ENCODE results near the gene MB21D2. TPM values are rescaled to one million over a fixed set of nuclear protein-coding genes. Genes with fewer than 3 reads are reported as not detected.
"Not testable (repeated sequence)": the region's sequence is repeated elsewhere in the genome, so short reads cannot be mapped to it uniquely, and the experiment has no call there.

Gene MB21D2, protein sequence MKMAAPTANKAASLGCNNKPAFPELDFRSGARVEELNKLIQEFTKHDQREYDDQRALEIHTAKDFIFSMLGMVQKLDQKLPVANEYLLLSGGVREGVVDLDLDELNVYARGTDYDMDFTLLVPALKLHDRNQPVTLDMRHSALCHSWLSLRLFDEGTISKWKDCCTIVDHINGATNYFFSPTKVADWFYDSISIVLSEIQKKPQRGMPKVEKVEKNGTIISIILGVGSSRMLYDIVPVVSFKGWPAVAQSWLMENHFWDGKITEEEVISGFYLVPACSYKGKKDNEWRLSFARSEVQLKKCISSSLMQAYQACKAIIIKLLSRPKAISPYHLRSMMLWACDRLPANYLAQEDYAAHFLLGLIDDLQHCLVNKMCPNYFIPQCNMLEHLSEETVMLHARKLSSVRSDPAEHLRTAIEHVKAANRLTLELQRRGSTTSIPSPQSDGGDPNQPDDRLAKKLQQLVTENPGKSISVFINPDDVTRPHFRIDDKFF
- polyA plus RNA-seq (2013, experiment 1 of 2): 15.0 TPM
- polyA plus RNA-seq (2013, experiment 2 of 2): 13.4 TPM

DNA sequence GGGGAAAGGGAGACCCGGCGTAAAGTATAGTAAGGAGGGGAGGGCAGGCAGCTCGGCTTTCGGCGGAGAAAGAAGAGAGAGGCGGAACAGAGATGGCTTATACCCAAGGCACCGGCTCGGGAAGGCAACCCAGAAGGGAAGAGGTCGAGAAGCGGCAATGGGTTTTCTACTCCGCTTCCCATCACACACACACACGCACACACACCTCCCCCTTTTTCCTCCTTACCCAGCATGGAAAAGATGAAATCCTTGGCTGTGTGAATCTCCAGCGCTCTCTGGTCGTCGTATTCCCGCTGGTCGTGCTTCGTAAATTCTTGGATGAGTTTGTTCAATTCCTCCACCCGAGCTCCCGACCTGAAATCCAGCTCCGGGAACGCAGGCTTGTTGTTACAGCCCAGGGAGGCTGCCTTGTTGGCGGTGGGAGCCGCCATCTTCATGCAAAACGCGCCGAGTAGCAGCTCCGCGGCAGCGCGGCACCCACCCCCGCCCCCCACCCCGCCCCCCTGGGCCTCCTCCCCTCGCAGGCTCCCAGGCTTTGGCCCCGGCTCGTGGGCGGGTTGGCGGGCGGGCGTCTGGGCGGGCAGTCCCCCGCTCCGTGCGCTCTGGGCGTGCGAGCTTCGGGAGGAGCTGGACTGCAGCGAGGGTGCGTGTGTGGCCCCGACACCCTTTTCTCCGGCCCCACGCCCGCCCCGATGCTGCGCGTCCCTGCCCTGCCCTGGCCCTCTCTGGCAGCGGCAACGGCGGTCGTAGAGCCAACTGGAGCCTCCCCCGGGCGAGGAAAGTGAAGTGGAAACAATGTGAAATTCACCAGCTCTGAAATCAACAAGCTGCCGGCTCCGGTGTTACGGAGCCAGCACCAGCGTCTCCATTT is at the start of gene MB21D2:
TSS of gene MB21D2 (minus strand) at position 453 of the 871 bp plus-strand sequence. CDS start at position 437, 16 bp downstream.
- Histone ChIP-seq H3K36me3 (ENCODE audit: insufficient read depth, low read length) (no peaks in the 10 kb centered on the region), H3K27me3 (ENCODE audit: insufficient read depth, low read length) (peaks cover 21% of the 10 kb centered on the region; the same call in 1 of the 2 replicates), H3K4me1 (ENCODE audit: insufficient read depth, low read length) (peaks cover 46% of the 10 kb centered on the region), H3K27ac (ENCODE audit: low read depth, low read length) (peak within 1 kb of the TSS; percentile 92), H3K9ac (ENCODE audit: low read depth, low read length) (peak within 1 kb of the TSS; percentile 93), H3K9me3 (ENCODE audit: insufficient read depth, low read depth, low read length) (no peaks in the 10 kb centered on the region), H3K4me3 (ENCODE audit: low read length) (peak within 1 kb of the TSS; percentile 96)
- WGBS: under 1% methylated on average over 59 of the region's 66 CpGs

DNA sequence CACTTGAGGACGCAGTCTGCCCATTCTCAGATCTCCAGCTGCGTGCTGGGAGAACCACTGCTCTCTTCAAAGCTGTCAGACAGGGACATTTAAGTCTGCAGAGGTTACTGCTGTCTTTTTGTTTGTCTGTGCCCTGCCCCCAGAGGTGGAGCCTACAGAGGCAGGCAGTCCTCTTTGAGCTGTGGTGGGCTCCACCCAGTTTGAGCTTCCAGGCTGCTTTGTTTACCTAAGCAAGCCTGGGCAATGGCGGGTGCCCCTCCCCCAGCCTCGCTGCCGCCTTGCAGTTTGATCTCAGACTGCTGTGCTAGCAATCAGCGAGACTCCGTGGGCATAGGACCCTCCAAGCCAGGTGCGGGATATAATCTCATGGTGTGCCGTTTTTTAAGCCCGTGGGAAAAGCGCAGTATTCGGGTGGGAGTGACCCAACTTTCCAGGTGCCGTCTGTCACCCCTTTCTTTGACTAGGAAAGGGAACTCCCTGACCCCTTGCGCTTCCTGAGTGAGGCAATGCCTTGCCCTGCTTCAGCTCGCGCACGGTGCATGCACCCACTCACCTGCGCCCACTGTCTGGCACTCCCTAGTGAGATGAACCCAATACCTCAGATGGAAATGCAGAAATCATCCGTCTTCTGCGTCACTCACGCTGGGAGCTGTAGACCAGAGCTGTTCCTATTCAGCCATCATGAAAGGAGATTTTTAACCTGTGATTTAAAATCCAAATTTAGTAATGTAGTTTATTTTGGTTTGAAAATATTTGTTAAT is 47.5 kb upstream of the MB21D2 start:
- H3K9me3 ChIP-seq (ENCODE audit: insufficient read depth, low read depth, low read length); H3K36me3 ChIP-seq (ENCODE audit: insufficient read depth, low read length); H3K9ac ChIP-seq (ENCODE audit: low read depth, low read length); H3K4me3 ChIP-seq (ENCODE audit: low read length); H3K27me3 ChIP-seq (ENCODE audit: insufficient read depth, low read length); H3K4me1 ChIP-seq (ENCODE audit: insufficient read depth, low read length); H3K27ac ChIP-seq (ENCODE audit: low read depth, low read length): not testable (repeated sequence)
- 86% methylated on average over 20 of the region's 21 CpGs for WGBS

DNA sequence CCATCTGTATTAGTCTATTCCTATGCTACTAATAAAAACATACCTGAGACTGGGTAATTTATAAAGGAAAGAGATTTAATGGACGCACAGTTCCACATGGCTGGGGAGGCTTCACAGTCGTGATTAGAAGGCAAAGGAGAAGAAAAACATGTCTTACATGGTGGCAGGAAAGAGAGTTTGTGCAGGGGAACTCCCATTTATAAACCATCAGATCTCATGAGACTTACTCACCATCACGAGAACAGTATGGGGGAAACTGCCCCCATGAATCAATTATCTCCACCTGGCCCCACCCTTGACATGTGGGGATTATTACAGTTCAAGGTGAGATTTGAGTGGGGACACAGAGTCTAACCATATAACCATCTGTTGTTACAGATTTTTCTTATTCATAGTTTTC is 42.1 kb upstream of the MB21D2 start:
- no peaks in the 10 kb centered on the region for H3K9me3 ChIP-seq (ENCODE audit: insufficient read depth, low read depth, low read length)
- WGBS: 86% methylated on average over 3 of the region's 3 CpGs
- H3K4me3 ChIP-seq (ENCODE audit: low read length): no peak overlapping the region
- H3K27me3 ChIP-seq (ENCODE audit: insufficient read depth, low read length): no peaks in the 10 kb centered on the region
- H3K27ac ChIP-seq (ENCODE audit: low read depth, low read length): no peak overlapping the region
- no peaks in the 10 kb centered on the region for H3K4me1 ChIP-seq (ENCODE audit: insufficient read depth, low read length)
- no peak overlapping the region for H3K9ac ChIP-seq (ENCODE audit: low read depth, low read length)
- no peaks in the 10 kb centered on the region for H3K36me3 ChIP-seq (ENCODE audit: insufficient read depth, low read length)

DNA sequence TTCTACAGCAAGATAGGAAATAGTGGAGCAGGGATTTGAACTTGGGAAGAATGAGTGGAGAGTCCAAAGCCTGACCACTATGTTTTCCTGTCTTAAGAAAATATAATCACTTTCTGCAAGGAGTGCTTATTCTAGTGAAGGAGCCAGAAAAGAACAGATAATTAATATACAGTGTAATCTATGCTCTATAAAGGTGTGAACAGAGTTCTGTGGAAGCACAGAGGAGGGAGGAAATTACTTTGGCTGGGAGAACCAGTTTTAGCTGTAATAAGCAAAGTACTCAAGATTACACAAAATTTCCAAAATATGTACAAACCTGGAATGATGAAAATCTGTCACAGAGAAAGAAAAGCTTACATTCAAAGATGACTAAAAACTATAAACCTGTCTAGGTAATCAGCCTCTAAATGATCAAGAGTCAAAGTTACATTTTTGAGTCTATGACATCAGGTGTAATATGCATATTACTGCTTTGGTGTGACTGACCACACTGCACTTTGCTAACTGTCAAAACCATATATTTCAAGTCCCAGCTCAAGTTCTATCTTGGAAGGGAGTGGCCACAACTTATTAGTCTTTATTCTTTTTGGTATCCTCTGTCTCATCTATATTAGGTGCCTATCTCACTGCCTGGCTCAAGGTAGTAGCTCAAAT is 40.7 kb upstream of the MB21D2 start:
- no peak overlapping the region for H3K9ac ChIP-seq (ENCODE audit: low read depth, low read length)
- H3K27me3 ChIP-seq (ENCODE audit: insufficient read depth, low read length): no peaks in the 10 kb centered on the region
- no peaks in the 10 kb centered on the region for H3K9me3 ChIP-seq (ENCODE audit: insufficient read depth, low read depth, low read length)
- no peaks in the 10 kb centered on the region for H3K4me1 ChIP-seq (ENCODE audit: insufficient read depth, low read length)
- no peaks in the 10 kb centered on the region for H3K36me3 ChIP-seq (ENCODE audit: insufficient read depth, low read length)
- no peak overlapping the region for H3K4me3 ChIP-seq (ENCODE audit: low read length)
- H3K27ac ChIP-seq (ENCODE audit: low read depth, low read length): no peak overlapping the region

DNA sequence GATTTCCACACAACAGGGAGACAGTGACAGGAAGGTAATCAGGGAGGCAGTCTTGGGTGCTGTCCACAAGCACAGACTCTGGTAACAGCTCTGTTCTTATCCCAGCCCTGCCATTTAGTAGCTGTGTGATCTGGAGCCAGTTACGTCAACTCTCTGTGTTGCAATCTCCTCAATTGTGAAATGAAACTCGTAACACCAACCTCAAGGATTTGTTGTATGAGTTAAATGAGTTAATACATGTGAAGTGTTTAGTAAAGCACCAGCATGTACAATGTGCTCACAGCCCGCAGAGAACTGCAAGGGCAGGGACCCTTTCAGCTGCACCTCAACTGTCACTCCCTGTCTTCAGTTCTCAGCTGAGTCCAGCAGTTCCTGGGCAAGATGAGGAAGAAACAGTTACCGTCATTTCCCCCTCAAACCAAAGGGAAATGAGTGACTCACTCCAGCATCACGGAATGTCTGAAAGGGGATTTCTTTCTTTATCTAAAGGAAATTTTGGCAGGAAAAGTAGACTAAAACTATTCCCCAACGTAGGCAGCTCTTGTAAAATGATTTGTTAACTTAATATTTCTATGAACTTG is 39.9 kb upstream of the MB21D2 start:
- Histone ChIP-seq H3K4me1 (ENCODE audit: insufficient read depth, low read length) (no peaks in the 10 kb centered on the region), H3K9me3 (ENCODE audit: insufficient read depth, low read depth, low read length) (no peaks in the 10 kb centered on the region), H3K9ac (ENCODE audit: low read depth, low read length) (no peak overlapping the region), H3K4me3 (ENCODE audit: low read length) (no peak overlapping the region), H3K27ac (ENCODE audit: low read depth, low read length) (no peak overlapping the region), H3K27me3 (ENCODE audit: insufficient read depth, low read length) (no peaks in the 10 kb centered on the region), H3K36me3 (ENCODE audit: insufficient read depth, low read length) (no peaks in the 10 kb centered on the region)
- 94% methylated on average over 4 of the region's 6 CpGs for WGBS

DNA sequence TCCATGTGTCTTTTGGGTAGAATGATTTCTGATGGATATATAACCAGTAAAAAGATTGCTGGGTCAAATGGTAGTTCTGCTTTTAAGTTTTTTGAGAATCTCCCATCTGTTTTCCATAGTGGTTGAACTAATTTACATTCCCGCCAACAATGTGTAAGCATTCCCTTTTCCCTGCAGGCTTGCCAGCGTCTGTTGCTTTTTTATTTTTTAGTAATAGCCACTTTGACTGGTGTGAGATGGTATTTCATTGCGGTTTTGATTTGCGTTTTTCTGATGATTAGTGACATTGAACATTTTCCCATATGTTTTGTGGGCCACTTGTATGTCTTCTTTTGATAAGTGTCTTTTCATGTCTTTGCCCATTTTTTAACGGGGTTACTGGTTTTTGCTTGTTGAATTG is 36.3 kb upstream of the MB21D2 start:
- no peaks in the 10 kb centered on the region for H3K9me3 ChIP-seq (ENCODE audit: insufficient read depth, low read depth, low read length)
- H3K9ac ChIP-seq (ENCODE audit: low read depth, low read length): no peak overlapping the region
- no peaks in the 10 kb centered on the region for H3K36me3 ChIP-seq (ENCODE audit: insufficient read depth, low read length)
- no peaks in the 10 kb centered on the region for H3K27me3 ChIP-seq (ENCODE audit: insufficient read depth, low read length)
- WGBS: 98% methylated on average over 5 of the region's 5 CpGs
- H3K4me1 ChIP-seq (ENCODE audit: insufficient read depth, low read length): no peaks in the 10 kb centered on the region
- no peak overlapping the region for H3K4me3 ChIP-seq (ENCODE audit: low read length)
- no peak overlapping the region for H3K27ac ChIP-seq (ENCODE audit: low read depth, low read length)

DNA sequence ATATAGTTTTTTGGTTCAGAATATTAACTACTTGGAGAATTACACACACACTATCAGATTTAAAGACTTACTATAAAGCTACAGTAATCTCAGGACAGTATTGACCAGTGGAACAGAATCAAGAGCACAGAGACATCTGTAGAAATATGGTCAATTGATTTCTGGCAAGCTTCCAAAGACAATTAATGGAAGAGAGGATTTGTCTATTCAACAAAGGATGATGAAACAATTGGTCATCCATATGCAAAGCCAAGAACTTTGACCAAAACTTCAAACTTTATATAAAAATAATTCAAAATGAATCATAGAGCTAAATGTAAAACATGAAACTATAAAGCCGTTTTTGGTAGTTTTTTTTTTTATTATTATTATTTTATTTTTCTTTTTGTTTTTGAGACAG is 29.8 kb upstream of the MB21D2 start:
- H3K27me3 ChIP-seq (ENCODE audit: insufficient read depth, low read length): no peaks in the 10 kb centered on the region
- H3K9ac ChIP-seq (ENCODE audit: low read depth, low read length): no peak overlapping the region
- no CpG with 5 or more reads among the region's 1 CpG for WGBS
- no peaks in the 10 kb centered on the region for H3K36me3 ChIP-seq (ENCODE audit: insufficient read depth, low read length)
- H3K4me1 ChIP-seq (ENCODE audit: insufficient read depth, low read length): no peaks in the 10 kb centered on the region
- H3K4me3 ChIP-seq (ENCODE audit: low read length): no peak overlapping the region
- H3K9me3 ChIP-seq (ENCODE audit: insufficient read depth, low read depth, low read length): no peaks in the 10 kb centered on the region
- H3K27ac ChIP-seq (ENCODE audit: low read depth, low read length): no peak overlapping the region

DNA sequence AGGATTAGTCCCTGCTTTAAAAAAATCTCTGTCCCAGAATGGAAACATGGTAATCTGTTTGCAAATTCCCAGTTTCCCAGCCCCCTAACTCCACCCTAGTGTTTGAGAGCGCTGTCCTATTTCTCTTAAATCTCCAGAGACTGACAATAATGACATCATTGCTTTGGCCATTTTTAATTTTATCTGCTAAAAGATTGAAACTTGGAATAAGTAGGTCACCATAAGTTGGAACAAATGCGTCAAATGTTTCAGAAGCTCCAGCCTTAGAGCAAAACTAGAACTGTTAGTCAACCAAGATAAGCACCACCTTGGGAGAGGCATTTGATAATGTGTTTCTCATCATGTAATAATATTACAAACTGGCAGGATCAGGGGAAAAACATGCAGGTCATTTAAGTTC is 25.7 kb upstream of the MB21D2 start:
- Histone ChIP-seq H3K4me1 (ENCODE audit: insufficient read depth, low read length) (no peaks in the 10 kb centered on the region), H3K9ac (ENCODE audit: low read depth, low read length) (no peak overlapping the region), H3K27me3 (ENCODE audit: insufficient read depth, low read length) (no peaks in the 10 kb centered on the region), H3K9me3 (ENCODE audit: insufficient read depth, low read depth, low read length) (no peaks in the 10 kb centered on the region), H3K27ac (ENCODE audit: low read depth, low read length) (no peak overlapping the region), H3K36me3 (ENCODE audit: insufficient read depth, low read length) (no peaks in the 10 kb centered on the region), H3K4me3 (ENCODE audit: low read length) (no peak overlapping the region)
- 91% methylated on average over 2 of the region's 2 CpGs for WGBS

DNA sequence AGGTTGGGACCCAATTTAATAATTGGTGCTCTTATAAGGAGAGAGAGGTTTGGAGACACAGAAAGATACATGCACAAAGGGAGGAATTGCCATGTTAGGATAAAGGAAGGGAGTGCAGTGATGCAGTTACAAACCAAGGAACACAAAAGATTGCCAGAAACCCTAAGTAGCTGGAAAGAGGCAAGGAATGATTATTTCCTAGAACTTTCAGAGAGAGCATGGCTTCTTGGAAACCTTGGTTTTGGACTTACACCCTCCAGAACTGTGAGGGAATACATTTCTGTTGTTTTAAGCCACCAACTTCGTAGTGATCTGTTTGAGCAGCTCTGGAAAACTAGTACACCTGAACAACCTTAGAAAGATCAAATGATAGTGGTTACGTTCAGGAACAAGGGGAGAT is 25.0 kb upstream of the MB21D2 start:
- no peaks in the 10 kb centered on the region for H3K27me3 ChIP-seq (ENCODE audit: insufficient read depth, low read length)
- no peaks in the 10 kb centered on the region for H3K9me3 ChIP-seq (ENCODE audit: insufficient read depth, low read depth, low read length)
- no peaks in the 10 kb centered on the region for H3K36me3 ChIP-seq (ENCODE audit: insufficient read depth, low read length)
- no peak overlapping the region for H3K27ac ChIP-seq (ENCODE audit: low read depth, low read length)
- H3K4me1 ChIP-seq (ENCODE audit: insufficient read depth, low read length): no peaks in the 10 kb centered on the region
- H3K9ac ChIP-seq (ENCODE audit: low read depth, low read length): no peak overlapping the region
- 83% methylated on average over 2 of the region's 2 CpGs for WGBS
- H3K4me3 ChIP-seq (ENCODE audit: low read length): no peak overlapping the region

DNA sequence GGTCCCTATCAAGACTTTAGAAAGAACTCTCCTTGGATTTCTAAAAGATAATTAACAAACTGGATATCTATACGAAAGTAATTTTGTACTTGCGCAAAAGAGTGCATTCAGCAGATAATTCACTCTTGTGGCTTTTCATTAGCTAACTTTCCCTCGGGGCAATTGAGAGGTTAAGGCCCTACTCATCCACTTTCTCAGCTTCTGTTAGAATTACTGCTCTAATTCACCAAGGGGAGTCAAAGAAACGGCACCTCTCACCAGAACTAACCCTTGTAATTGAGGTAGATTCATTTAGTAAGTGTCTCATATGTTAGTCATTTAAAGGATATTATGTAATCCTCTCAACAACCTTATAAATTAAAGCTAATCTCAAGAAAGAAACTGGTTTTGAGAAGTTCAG is 22.5 kb upstream of the MB21D2 start:
- H3K4me1 ChIP-seq (ENCODE audit: insufficient read depth, low read length): no peaks in the 10 kb centered on the region
- H3K9me3 ChIP-seq (ENCODE audit: insufficient read depth, low read depth, low read length): no peaks in the 10 kb centered on the region
- no peak overlapping the region for H3K4me3 ChIP-seq (ENCODE audit: low read length)
- H3K36me3 ChIP-seq (ENCODE audit: insufficient read depth, low read length): no peaks in the 10 kb centered on the region
- H3K9ac ChIP-seq (ENCODE audit: low read depth, low read length): no peak overlapping the region
- 94% methylated on average over 3 of the region's 4 CpGs for WGBS
- no peaks in the 10 kb centered on the region for H3K27me3 ChIP-seq (ENCODE audit: insufficient read depth, low read length)
- no peak overlapping the region for H3K27ac ChIP-seq (ENCODE audit: low read depth, low read length)

All from HUES64 (cell line).